Nephron (organoid): ENCODE measurements around the gene RBM39.
"Not testable (repeated sequence)": the region's sequence is repeated elsewhere in the genome, so short reads cannot be mapped to it uniquely, and the experiment has no call there.

Experiments used
- H3K27ac Mint-ChIP-seq, 3 experiments: 2 replicates each; pipeline ENCODE4 v1.8.0; 2020; ENCODE audit warnings: mixed read lengths in 3 of 3, mild to moderate bottlenecking in 2 of 3, moderate library complexity in 1 of 3
- H3K27me3 Mint-ChIP-seq: 2 replicates; pipeline ENCODE4 v1.8.0; 2021; ENCODE audit warnings: low read depth, mild to moderate bottlenecking, moderate library complexity, mixed read lengths
- H3K36me3 Mint-ChIP-seq: 2 replicates; pipeline ENCODE4 v1.8.0; 2020; ENCODE audit warnings: low read depth, mixed read lengths
- H3K4me1 Mint-ChIP-seq: 2 replicates; pipeline ENCODE4 v1.8.0; 2020; ENCODE audit warnings: mixed read lengths
- H3K4me3 Mint-ChIP-seq, 3 experiments: 2 replicates each; pipeline ENCODE4 v1.8.0; 2020; ENCODE audit warnings: mild to moderate bottlenecking in 3 of 3, mixed read lengths in 3 of 3, moderate library complexity in 2 of 3
- H3K9me3 Mint-ChIP-seq: 2 replicates; pipeline ENCODE4 v1.8.0; 2020; ENCODE audit warnings: mixed read lengths
- TF ChIP-seq, protein P1 (sequence below), 3 experiments: fragments of 200-600 bp; sonication (generic); IDR thresholded peaks; one replicate each; pipeline ENCODE4 v1.5.0; 2021; ENCODE audit warnings: antibody characterized with exemption in 3 of 3; ENCODE audit not compliant: unreplicated experiment in 3 of 3

The RBM39 gene

GRCh38 chr20:35729836-35730582 is 12.1 kb downstream of the RBM39 start:
- no peak overlapping the region for H3K4me3 Mint-ChIP-seq

GRCh38 chr20:35729283-35729807 is 12.7 kb downstream of the RBM39 start:
- no peak overlapping the region for H3K27ac Mint-ChIP-seq
- TF ChIP-seq, protein P1, sequence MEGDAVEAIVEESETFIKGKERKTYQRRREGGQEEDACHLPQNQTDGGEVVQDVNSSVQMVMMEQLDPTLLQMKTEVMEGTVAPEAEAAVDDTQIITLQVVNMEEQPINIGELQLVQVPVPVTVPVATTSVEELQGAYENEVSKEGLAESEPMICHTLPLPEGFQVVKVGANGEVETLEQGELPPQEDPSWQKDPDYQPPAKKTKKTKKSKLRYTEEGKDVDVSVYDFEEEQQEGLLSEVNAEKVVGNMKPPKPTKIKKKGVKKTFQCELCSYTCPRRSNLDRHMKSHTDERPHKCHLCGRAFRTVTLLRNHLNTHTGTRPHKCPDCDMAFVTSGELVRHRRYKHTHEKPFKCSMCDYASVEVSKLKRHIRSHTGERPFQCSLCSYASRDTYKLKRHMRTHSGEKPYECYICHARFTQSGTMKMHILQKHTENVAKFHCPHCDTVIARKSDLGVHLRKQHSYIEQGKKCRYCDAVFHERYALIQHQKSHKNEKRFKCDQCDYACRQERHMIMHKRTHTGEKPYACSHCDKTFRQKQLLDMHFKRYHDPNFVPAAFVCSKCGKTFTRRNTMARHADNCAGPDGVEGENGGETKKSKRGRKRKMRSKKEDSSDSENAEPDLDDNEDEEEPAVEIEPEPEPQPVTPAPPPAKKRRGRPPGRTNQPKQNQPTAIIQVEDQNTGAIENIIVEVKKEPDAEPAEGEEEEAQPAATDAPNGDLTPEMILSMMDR (IDR thresholded peaks at IDR 0.05; ENCODE audit: unreplicated experiment in 3 of 3): no peak
- no peaks in the 10 kb centered on the region for H3K9me3 Mint-ChIP-seq
- H3K36me3 Mint-ChIP-seq: peaks cover 76% of the 10 kb centered on the region
- peaks cover 12% of the 10 kb centered on the region for H3K4me1 Mint-ChIP-seq
- H3K4me3 Mint-ChIP-seq: no peak overlapping the region
- H3K27me3 Mint-ChIP-seq: no peaks in the 10 kb centered on the region

More at GRCh38 chr20:35729836-35730582, 12.1 kb downstream of the RBM39 start:
- H3K4me1 Mint-ChIP-seq: peaks cover 16% of the 10 kb centered on the region
- TF ChIP-seq, protein P1 (IDR thresholded peaks at IDR 0.05; ENCODE audit: unreplicated experiment in 3 of 3): no peak
- H3K27ac Mint-ChIP-seq: no peak overlapping the region
- H3K9me3 Mint-ChIP-seq: no peaks in the 10 kb centered on the region
- H3K36me3 Mint-ChIP-seq: peaks cover 75% of the 10 kb centered on the region
- H3K27me3 Mint-ChIP-seq: no peaks in the 10 kb centered on the region

GRCh38 chr20:35726842-35727711 is 15.0 kb downstream of the RBM39 start:
- H3K9me3 Mint-ChIP-seq: no peaks in the 10 kb centered on the region
- H3K27ac Mint-ChIP-seq: no peak overlapping the region
- H3K27me3 Mint-ChIP-seq: no peaks in the 10 kb centered on the region
- peaks cover 72% of the 10 kb centered on the region for H3K36me3 Mint-ChIP-seq
- H3K4me1 Mint-ChIP-seq: peaks cover 5% of the 10 kb centered on the region
- no peak overlapping the region for H3K4me3 Mint-ChIP-seq
- TF ChIP-seq, protein P1 (IDR thresholded peaks at IDR 0.05; ENCODE audit: unreplicated experiment in 3 of 3): no peak

- Mint-ChIP-seq H3K36me3 (peaks cover 72% of the 10 kb centered on the region), H3K4me3 (no peak overlapping the region), H3K27ac (no peak overlapping the region), H3K4me1 (no peaks in the 10 kb centered on the region), H3K9me3 (no peaks in the 10 kb centered on the region), H3K27me3 (no peaks in the 10 kb centered on the region)
- TF ChIP-seq, protein P1 (IDR thresholded peaks at IDR 0.05; ENCODE audit: unreplicated experiment in 3 of 3): no peak
Observed at GRCh38 chr20:35724321-35725230, 17.5 kb downstream of the RBM39 start.

- H3K9me3 Mint-ChIP-seq, H3K4me1 Mint-ChIP-seq, H3K27ac Mint-ChIP-seq, H3K27me3 Mint-ChIP-seq, H3K4me3 Mint-ChIP-seq: not testable (repeated sequence)
- H3K36me3 Mint-ChIP-seq: peaks cover 73% of the 10 kb centered on the region
Observed at GRCh38 chr20:35723652-35724320, 18.3 kb downstream of the RBM39 start.

GRCh38 chr20:35723275-35723639 is 18.8 kb downstream of the RBM39 start:
- H3K4me1 Mint-ChIP-seq, H3K27ac Mint-ChIP-seq, H3K9me3 Mint-ChIP-seq, H3K4me3 Mint-ChIP-seq, H3K27me3 Mint-ChIP-seq: not testable (repeated sequence)
- peaks cover 75% of the 10 kb centered on the region for H3K36me3 Mint-ChIP-seq
